ENCODE data around the gene PGA4.
A peak's percentile ranks its signal among the peaks of the same experiment; 100 is the strongest.

GRCh38 chr11:61187505-61188130, 34.5 kb upstream of the PGA4 start:
- TF ChIP-seq SP1 (IDR thresholded peaks at IDR 0.05; ENCODE audit: low read depth, low read length) (no peak), CTCF (IDR thresholded peaks at IDR 0.05; ENCODE audit: control extremely low read depth in 1 of 3, insufficient read depth in 1 of 3, low read depth in 1 of 3, low read length in 3 of 3) (peak; percentile 80 to 93 (median 89)), MAX (IDR thresholded peaks at IDR 0.05) (no peak), POLR2A (IDR thresholded peaks at IDR 0.05; ENCODE audit: control extremely low read depth in 1 of 2, low read depth in 2 of 2, low read length in 2 of 2) (no peak)
